GM21737 (cell line): ENCODE measurements around the gene TENT5A.

Source experiments
- ATAC-seq: cut with Tn5 transposase; IDR thresholded peaks from one replicate; pipeline ENCODE4 v1.9.1; 2021; ENCODE audit warnings: mild to moderate bottlenecking, moderate library complexity; ENCODE audit not compliant: unreplicated experiment

Gene TENT5A

GRCh38 chr6:81720427-81720826 is 32.1 kb downstream of the TENT5A start:
- no peak for ATAC-seq

- no peak for ATAC-seq
These were observed 34.4 kb downstream of the TENT5A start for GRCh38 chr6:81718126-81718525.

GRCh38 chr6:81714684-81715083 is 37.8 kb downstream of the TENT5A start:
- no peak for ATAC-seq

- ATAC-seq, result no peak
These were observed 39.3 kb downstream of the TENT5A start for GRCh38 chr6:81713205-81713604.

- no peak for ATAC-seq
These were observed 44.3 kb downstream of the TENT5A start for GRCh38 chr6:81708113-81708699.

- no peak for ATAC-seq
These were observed 47.8 kb downstream of the TENT5A start for GRCh38 chr6:81704700-81705099.

- no peak for ATAC-seq
These were observed 52.1 kb downstream of the TENT5A start for GRCh38 chr6:81700414-81700813.

- no peak for ATAC-seq
These were observed 54.9 kb downstream of the TENT5A start for GRCh38 chr6:81697559-81697958.

GRCh38 chr6:81696524-81696923 is 56.0 kb downstream of the TENT5A start:
- ATAC-seq, result no peak
